Neural crest cell (in vitro differentiated cells): ENCODE results near the gene CHD9. TPM values are rescaled to one million over a fixed set of nuclear protein-coding genes. Genes with fewer than 3 reads are reported as not detected.

Experiments used
- DNase-seq: peaks from one replicate; pipeline ENCODE4 v3.0.0; 2021; ENCODE audit warnings: low read depth, mixed read lengths, low spot score
- H3K27ac Mint-ChIP-seq: one replicate; pipeline ENCODE4 v1.8.0; 2021; ENCODE audit warnings: mild to moderate bottlenecking, mixed read lengths; ENCODE audit not compliant: unreplicated experiment
- H3K27me3 Mint-ChIP-seq: 2 replicates; pipeline ENCODE4 v1.8.0; 2021; ENCODE audit warnings: low read depth, mild to moderate bottlenecking, mixed read lengths
- H3K36me3 Mint-ChIP-seq: 2 replicates; pipeline ENCODE4 v1.8.0; 2021; ENCODE audit warnings: low read depth, mild to moderate bottlenecking, mixed read lengths
- H3K4me1 Mint-ChIP-seq: 2 replicates; pipeline ENCODE4 v1.8.0; 2021; ENCODE audit warnings: mixed read lengths
- H3K4me3 Mint-ChIP-seq: one replicate; pipeline ENCODE4 v1.8.0; 2021; ENCODE audit warnings: mild to moderate bottlenecking, mixed read lengths
- H3K9me3 Mint-ChIP-seq: 2 replicates; pipeline ENCODE4 v1.8.0; 2021; ENCODE audit warnings: mixed read lengths
- CTCF ChIP-seq: fragments of 200-600 bp; sonication (generic); conservative IDR thresholded peaks from 2 replicates; pipeline ENCODE4 v1.5.0; 2021; ENCODE audit warnings: antibody characterized with exemption, mild to moderate bottlenecking
- total RNA-seq: library from RNA; stranded (reverse); gene quantifications from 2 replicates; pipeline ENCODE4 v1.2.1, GENCODE V29; 2021

Gene CHD9
- total RNA-seq, 1 donor from 2014 or later, result 76.0 TPM

- no peak overlapping the region for H3K27ac Mint-ChIP-seq
- H3K9me3 Mint-ChIP-seq, result peaks cover 17% of the 10 kb centered on the region
- no peak overlapping the region for H3K4me3 Mint-ChIP-seq
- DNase-seq, result no peak
- H3K4me1 Mint-ChIP-seq, result no peaks in the 10 kb centered on the region
- H3K27me3 Mint-ChIP-seq, result no peaks in the 10 kb centered on the region
- H3K36me3 Mint-ChIP-seq, result peaks cover 45% of the 10 kb centered on the region
- no peak for TF ChIP-seq CTCF
Measured at GRCh38 chr16:53187775-53188174, 133.0 kb downstream of the CHD9 start.

DNA sequence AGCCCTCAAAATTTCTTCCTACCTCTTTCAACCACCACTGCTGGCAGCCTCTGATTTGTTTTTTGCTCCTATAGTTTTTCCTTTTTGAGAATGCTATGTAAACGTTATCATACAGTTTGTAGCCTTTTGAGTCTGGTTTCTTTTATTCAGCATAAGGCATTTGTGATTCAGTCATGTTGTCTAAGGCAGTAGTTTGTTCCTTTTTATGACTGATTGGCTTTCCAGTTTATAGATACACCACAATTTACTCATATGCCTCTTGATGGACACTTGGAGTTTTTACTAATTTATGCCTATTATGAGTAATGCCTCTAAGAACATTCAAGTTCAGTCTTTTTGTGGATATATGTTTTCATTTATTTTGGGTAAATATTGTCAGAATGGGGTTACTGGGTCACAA is 136.6 kb downstream of the CHD9 start:
- no peaks in the 10 kb centered on the region for H3K4me1 Mint-ChIP-seq
- H3K4me3 Mint-ChIP-seq, result no peak overlapping the region
- peaks cover 22% of the 10 kb centered on the region for H3K36me3 Mint-ChIP-seq
- TF ChIP-seq CTCF, result no peak
- no peak overlapping the region for H3K27ac Mint-ChIP-seq
- H3K27me3 Mint-ChIP-seq, result no peaks in the 10 kb centered on the region
- peaks cover 8% of the 10 kb centered on the region for H3K9me3 Mint-ChIP-seq
- DNase-seq, result no peak

- Mint-ChIP-seq H3K9me3 (peaks cover 8% of the 10 kb centered on the region), H3K36me3 (peaks cover 16% of the 10 kb centered on the region), H3K27me3 (no peaks in the 10 kb centered on the region), H3K4me3 (no peak overlapping the region), H3K4me1 (no peaks in the 10 kb centered on the region), H3K27ac (no peak overlapping the region)
- TF ChIP-seq CTCF, result no peak
- no peak for DNase-seq
Measured at GRCh38 chr16:53198933-53199332, 144.1 kb downstream of the CHD9 start.

DNA sequence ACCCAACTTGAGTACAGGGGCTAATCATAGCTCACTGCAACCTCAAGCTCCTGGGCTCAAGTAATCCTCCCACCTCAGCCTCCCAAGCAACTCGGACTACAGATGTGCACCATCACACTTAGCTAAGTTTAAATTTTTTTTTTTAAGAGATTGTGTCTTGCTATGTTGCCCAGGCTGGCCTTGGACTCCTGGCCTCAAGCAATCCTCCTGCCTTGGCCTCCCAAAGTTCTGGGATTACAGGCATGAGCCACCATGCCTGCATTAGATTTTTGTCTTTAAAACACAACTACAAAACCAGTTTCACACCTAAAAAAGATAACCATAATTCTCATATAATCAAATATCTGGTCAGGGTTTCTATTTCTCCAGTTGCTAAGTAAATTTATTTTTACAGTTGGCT is 147.1 kb downstream of the CHD9 start:
- peaks cover 18% of the 10 kb centered on the region for H3K36me3 Mint-ChIP-seq
- H3K27ac Mint-ChIP-seq, result no peak overlapping the region
- no peaks in the 10 kb centered on the region for H3K27me3 Mint-ChIP-seq
- peaks cover 8% of the 10 kb centered on the region for H3K9me3 Mint-ChIP-seq
- no peak for DNase-seq
- no peak for TF ChIP-seq CTCF
- no peak overlapping the region for H3K4me3 Mint-ChIP-seq
- H3K4me1 Mint-ChIP-seq, result peaks cover 7% of the 10 kb centered on the region

GRCh38 chr16:53202398-53202797 is 147.6 kb downstream of the CHD9 start:
- no peak overlapping the region for H3K4me3 Mint-ChIP-seq
- peaks cover 8% of the 10 kb centered on the region for H3K9me3 Mint-ChIP-seq
- no peaks in the 10 kb centered on the region for H3K27me3 Mint-ChIP-seq
- peaks cover 10% of the 10 kb centered on the region for H3K4me1 Mint-ChIP-seq
- no peak overlapping the region for H3K27ac Mint-ChIP-seq
- H3K36me3 Mint-ChIP-seq, result peaks cover 18% of the 10 kb centered on the region
- DNase-seq, result no peak
- TF ChIP-seq CTCF, result no peak
